K562 (cell line): ENCODE measurements around the gene EFHB. TPM values are rescaled to one million over a fixed set of nuclear protein-coding genes. Genes with fewer than 3 reads are reported as not detected.

Experiments used
- ADNP ChIP-seq: fragments of 200-800 bp; sonication (Bioruptor generic); IDR thresholded peaks from 2 replicates; pipeline ENCODE4 v1.6.1; 2016; ENCODE audit warnings: missing genetic modification characterization, missing compliant biosample characterization
- COPS2 ChIP-seq: fragments of 450-650 bp; conservative IDR thresholded peaks from 2 replicates; pipeline ENCODE4 v1.6.1; 2016; ENCODE audit warnings: mild to moderate bottlenecking, moderate library complexity
- IRF2 ChIP-seq: sonication (generic); formaldehyde crosslinking; IDR thresholded peaks from 2 replicates; pipeline ENCODE4 v1.8.1; 2022; ENCODE audit warnings: mild to moderate bottlenecking, missing genetic modification reagents
- MAFG ChIP-seq: fragments of 450-650 bp; conservative IDR thresholded peaks from 2 replicates; pipeline ENCODE4 v1.6.1; 2016; ENCODE audit warnings: missing genetic modification characterization, missing compliant biosample characterization
- MTA1 ChIP-seq: fragments of 450-650 bp; IDR thresholded peaks from 2 replicates; pipeline ENCODE4 v1.6.1; 2017; ENCODE audit warnings: borderline replicate concordance
- MYC ChIP-seq, 2 experiments: fragments of 250-450 bp in 1 of 2; sonication (Bioruptor Pico) in 1 of 2; IDR thresholded peaks; 2 replicates each; pipeline versions ENCODE4 v1.5.1 to v1.6.1; 2012 to 2021; ENCODE audit warnings: low read depth in 2 of 2, borderline replicate concordance in 1 of 2, improper control_type of control experiment in 1 of 2, low read length in 1 of 2, mild to moderate bottlenecking in 1 of 2, moderate library complexity in 1 of 2
- POLR2B ChIP-seq: fragments of 450-650 bp; IDR thresholded peaks from 2 replicates; pipeline ENCODE4 v1.6.1; 2018; ENCODE audit warnings: low read depth; ENCODE audit not compliant: partially characterized antibody
- POLR3G ChIP-seq: IDR thresholded peaks from 2 replicates; pipeline ENCODE4 v1.6.1; 2011; ENCODE audit not compliant: insufficient read length, insufficient replicate concordance; ENCODE audit errors: extremely low read depth
- PPARD ChIP-seq: fragments of 250-450 bp; sonication (Bioruptor Pico); IDR thresholded peaks from 2 replicates; pipeline ENCODE4 v1.8.0; 2022; ENCODE audit warnings: inconsistent platforms, mild to moderate bottlenecking, moderate library complexity
- RBFOX2 ChIP-seq: fragments of 200-400 bp; formaldehyde crosslinking; IDR thresholded peaks from 2 replicates; pipeline ENCODE4 v1.6.1; 2017; ENCODE audit warnings: low read depth, mild to moderate bottlenecking, low read length, moderate library complexity
- RFX1 ChIP-seq: fragments of 450-650 bp; IDR thresholded peaks from 2 replicates; pipeline ENCODE4 v1.6.1; 2016; ENCODE audit warnings: mild to moderate bottlenecking, moderate library complexity
- SLC30A9 ChIP-seq: fragments of 250-450 bp; sonication (Bioruptor Pico); IDR thresholded peaks from 2 replicates; pipeline ENCODE4 v1.8.0; 2022; ENCODE audit warnings: mild to moderate bottlenecking, moderate library complexity
- TEAD2 ChIP-seq: fragments of 450-650 bp; IDR thresholded peaks from 2 replicates; pipeline ENCODE4 v1.6.1; 2016; ENCODE audit warnings: missing genetic modification characterization, control low read depth, missing compliant biosample characterization
- XRCC5 ChIP-seq: fragments of 200-400 bp; formaldehyde crosslinking; IDR thresholded peaks from 2 replicates; pipeline ENCODE4 v1.6.1; 2017; ENCODE audit warnings: low read depth, mild to moderate bottlenecking, low read length
- polyA plus RNA-seq, 8 experiments: library from polyadenylated mRNA; depleted of rRNA in 4 of 8; stranded (reverse) in 5 of 8; unstranded in 3 of 8; fragments of >200 nt; fragmentation: Nextera tagmentation in 2 of 8; fragmentation: Illumina TruSeq in 1 of 8; extraction: Ambion mirVana in 2 of 8; extraction: Trizol in 1 of 8; gene quantifications; 2 replicates each; pipeline versions ENCODE4 v1.2.1 to v1.2.3, GENCODE V29; 2011 to 2014; ENCODE audit warnings: inconsistent platforms in 1 of 8, missing spikeins in 1 of 8
- total RNA-seq, 7 experiments: library from RNA; depleted of rRNA in 6 of 7; stranded (reverse); fragments of >200 nt in 6 of 7; fragmentation: Illumina TruSeq in 2 of 7; extraction: Trizol in 2 of 7; gene quantifications; 2 replicates each; pipeline versions ENCODE4 v1.2.1 to v1.2.3, GENCODE V29; 2011 to 2021; ENCODE audit warnings: low replicate concordance in 1 of 7
- TF ChIP-seq, protein P1 (sequence below): conservative IDR thresholded peaks from 2 replicates; pipeline ENCODE4 v1.6.1; 2011; ENCODE audit warnings: low read depth, mild to moderate bottlenecking, low read length; ENCODE audit not compliant: control insufficient read depth
- TF ChIP-seq, protein P2 (sequence below): fragments of 450-650 bp; formaldehyde crosslinking; IDR thresholded peaks from 2 replicates; pipeline ENCODE4 v1.4.0; 2020; ENCODE audit warnings: mild to moderate bottlenecking
- TF ChIP-seq, protein P3 (sequence below): fragments of 450-650 bp; formaldehyde crosslinking; IDR thresholded peaks from 2 replicates; pipeline ENCODE4 v1.4.0; 2020; ENCODE audit warnings: mild to moderate bottlenecking, moderate library complexity
- TF ChIP-seq, protein P4 (sequence below): fragments of 450-650 bp; IDR thresholded peaks from 2 replicates; pipeline ENCODE4 v1.6.1; 2017; ENCODE audit warnings: antibody characterized with exemption, mild to moderate bottlenecking
- TF ChIP-seq, protein P5 (sequence below): fragments of 250-450 bp; sonication (Bioruptor Pico); IDR thresholded peaks from 2 replicates; pipeline ENCODE4 v1.9.0; 2021; ENCODE audit warnings: mild to moderate bottlenecking

EFHB gene
- total and polyA plus RNA-seq, 9 of the 15 experiments (the other 6 are each of a cell fraction or from before 2014, with no cell fraction given): 1.5 to 4.0 (median 1.8) TPM

DNA sequence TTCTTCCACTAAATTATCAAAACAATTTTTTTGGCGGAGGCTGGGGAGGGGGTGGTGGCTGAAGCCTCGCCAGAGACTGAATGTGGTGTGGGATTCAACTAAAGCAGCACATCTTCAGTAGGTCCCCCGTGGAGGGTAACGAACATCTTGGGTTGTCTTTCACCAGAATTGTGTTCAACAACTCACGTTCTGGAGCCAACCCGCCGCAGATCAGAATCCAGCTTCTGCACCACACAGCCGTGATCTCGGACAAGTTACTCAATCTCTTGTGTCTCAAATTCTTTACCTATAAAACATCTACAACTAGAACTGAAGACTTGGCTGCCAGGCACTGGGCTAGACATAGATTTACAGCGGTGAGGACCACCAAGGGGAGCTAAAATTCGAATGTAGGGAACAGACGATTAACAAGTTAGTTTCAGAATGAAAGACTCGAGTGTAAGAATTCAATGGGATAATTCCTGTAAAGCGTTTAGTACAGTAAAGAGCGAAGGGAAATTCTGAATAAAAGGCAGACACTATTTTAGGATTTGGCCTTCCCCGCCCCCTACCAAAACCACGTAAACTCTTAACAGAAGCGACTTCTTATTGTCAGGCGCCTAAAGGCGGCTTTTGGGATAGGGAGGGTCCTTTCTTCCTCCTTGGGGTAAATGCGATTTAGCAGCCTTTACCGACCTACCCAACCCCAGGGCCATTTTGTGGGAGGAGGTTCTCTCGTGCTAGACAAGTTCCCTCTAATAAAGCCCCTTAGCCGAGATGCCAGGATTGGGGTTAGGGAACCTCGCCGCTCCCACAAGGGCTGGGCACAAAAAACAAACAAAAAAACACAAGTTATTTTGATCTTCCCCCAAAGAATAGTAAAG is 12.2 kb upstream of the EFHB start (continued):
- TF ChIP-seq ADNP (tag) (no peak), SLC30A9 (CRISPR knock-in tag) (no peak), RFX1 (no peak), XRCC5 (no peak), MAFG (tag) (no peak), POLR2B (no peak), TEAD2 (tag) (no peak), RBFOX2 (no peak), POLR3G (no peak), MYC (IDR thresholded peaks at IDR 0.05; ENCODE audit: low read depth, low read length) (peak; percentile 46; the same call in 1 of the 2 replicates), MYC (CRISPR knock-in tag; IDR thresholded peaks at IDR 0.05; ENCODE audit: borderline replicate concordance, low read depth) (no peak; the same call in 1 of the 2 replicates), IRF2 (CRISPR knock-in tag) (no peak), MTA1 (no peak), COPS2 (no peak), PPARD (CRISPR knock-in tag) (no peak)
- TF ChIP-seq, protein P1, sequence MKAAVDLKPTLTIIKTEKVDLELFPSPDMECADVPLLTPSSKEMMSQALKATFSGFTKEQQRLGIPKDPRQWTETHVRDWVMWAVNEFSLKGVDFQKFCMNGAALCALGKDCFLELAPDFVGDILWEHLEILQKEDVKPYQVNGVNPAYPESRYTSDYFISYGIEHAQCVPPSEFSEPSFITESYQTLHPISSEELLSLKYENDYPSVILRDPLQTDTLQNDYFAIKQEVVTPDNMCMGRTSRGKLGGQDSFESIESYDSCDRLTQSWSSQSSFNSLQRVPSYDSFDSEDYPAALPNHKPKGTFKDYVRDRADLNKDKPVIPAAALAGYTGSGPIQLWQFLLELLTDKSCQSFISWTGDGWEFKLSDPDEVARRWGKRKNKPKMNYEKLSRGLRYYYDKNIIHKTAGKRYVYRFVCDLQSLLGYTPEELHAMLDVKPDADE: peak; percentile 35; the same call in 1 of the 2 replicates
- TF ChIP-seq, protein P2, sequence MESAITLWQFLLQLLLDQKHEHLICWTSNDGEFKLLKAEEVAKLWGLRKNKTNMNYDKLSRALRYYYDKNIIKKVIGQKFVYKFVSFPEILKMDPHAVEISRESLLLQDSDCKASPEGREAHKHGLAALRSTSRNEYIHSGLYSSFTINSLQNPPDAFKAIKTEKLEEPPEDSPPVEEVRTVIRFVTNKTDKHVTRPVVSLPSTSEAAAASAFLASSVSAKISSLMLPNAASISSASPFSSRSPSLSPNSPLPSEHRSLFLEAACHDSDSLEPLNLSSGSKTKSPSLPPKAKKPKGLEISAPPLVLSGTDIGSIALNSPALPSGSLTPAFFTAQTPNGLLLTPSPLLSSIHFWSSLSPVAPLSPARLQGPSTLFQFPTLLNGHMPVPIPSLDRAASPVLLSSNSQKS: no peak; the same call in 1 of the 2 replicates
- TF ChIP-seq, protein P3, sequence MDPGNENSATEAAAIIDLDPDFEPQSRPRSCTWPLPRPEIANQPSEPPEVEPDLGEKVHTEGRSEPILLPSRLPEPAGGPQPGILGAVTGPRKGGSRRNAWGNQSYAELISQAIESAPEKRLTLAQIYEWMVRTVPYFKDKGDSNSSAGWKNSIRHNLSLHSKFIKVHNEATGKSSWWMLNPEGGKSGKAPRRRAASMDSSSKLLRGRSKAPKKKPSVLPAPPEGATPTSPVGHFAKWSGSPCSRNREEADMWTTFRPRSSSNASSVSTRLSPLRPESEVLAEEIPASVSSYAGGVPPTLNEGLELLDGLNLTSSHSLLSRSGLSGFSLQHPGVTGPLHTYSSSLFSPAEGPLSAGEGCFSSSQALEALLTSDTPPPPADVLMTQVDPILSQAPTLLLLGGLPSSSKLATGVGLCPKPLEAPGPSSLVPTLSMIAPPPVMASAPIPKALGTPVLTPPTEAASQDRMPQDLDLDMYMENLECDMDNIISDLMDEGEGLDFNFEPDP (CRISPR knock-in tag): 0 out of 2 replicates have a peak, but pooled peaks have one; percentile 85
- TF ChIP-seq, protein P4, sequence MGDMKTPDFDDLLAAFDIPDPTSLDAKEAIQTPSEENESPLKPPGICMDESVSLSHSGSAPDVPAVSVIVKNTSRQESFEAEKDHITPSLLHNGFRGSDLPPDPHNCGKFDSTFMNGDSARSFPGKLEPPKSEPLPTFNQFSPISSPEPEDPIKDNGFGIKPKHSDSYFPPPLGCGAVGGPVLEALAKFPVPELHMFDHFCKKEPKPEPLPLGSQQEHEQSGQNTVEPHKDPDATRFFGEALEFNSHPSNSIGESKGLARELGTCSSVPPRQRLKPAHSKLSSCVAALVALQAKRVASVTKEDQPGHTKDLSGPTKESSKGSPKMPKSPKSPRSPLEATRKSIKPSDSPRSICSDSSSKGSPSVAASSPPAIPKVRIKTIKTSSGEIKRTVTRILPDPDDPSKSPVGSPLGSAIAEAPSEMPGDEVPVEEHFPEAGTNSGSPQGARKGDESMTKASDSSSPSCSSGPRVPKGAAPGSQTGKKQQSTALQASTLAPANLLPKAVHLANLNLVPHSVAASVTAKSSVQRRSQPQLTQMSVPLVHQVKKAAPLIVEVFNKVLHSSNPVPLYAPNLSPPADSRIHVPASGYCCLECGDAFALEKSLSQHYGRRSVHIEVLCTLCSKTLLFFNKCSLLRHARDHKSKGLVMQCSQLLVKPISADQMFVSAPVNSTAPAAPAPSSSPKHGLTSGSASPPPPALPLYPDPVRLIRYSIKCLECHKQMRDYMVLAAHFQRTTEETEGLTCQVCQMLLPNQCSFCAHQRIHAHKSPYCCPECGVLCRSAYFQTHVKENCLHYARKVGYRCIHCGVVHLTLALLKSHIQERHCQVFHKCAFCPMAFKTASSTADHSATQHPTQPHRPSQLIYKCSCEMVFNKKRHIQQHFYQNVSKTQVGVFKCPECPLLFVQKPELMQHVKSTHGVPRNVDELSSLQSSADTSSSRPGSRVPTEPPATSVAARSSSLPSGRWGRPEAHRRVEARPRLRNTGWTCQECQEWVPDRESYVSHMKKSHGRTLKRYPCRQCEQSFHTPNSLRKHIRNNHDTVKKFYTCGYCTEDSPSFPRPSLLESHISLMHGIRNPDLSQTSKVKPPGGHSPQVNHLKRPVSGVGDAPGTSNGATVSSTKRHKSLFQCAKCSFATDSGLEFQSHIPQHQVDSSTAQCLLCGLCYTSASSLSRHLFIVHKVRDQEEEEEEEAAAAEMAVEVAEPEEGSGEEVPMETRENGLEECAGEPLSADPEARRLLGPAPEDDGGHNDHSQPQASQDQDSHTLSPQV: peak; percentile 66; the same call in 1 of the 2 replicates
- TF ChIP-seq, protein P5, sequence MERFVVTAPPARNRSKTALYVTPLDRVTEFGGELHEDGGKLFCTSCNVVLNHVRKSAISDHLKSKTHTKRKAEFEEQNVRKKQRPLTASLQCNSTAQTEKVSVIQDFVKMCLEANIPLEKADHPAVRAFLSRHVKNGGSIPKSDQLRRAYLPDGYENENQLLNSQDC (CRISPR knock-in tag): no peak
